ENCODE data around the gene HNRNPUL1.

DNA sequence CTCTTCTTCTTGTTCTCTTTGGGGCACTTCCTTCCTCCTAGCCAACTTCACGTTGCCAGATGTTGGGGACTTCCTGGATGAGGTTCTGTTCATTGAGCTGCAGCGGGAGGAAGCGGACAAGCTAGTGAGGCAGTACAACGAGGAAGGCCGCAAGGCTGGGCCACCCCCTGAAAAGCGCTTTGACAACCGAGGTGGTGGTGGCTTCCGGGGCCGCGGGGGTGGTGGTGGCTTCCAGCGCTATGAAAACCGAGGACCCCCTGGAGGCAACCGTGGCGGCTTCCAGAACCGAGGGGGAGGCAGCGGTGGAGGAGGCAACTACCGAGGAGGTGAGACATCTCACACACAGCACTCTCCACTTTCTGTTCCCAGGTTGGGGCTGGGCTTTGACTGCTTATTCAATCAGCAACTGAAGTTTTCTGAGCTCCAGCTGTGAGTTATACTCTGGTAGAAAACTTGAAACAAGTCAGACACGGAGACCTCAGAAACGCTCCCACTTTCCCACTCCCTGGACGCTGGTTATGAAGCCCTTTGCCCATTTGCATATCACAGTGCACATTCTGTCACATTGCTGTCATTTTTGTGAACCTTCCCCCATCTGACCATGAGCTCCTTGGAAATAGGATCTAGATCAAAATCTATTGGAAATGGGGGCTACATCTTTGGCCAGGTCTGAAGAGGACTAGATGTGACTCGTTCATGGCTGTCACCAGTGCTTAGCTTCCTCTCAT is 38.6 kb downstream of the HNRNPUL1 start:
- TF ChIP-seq, protein P1, sequence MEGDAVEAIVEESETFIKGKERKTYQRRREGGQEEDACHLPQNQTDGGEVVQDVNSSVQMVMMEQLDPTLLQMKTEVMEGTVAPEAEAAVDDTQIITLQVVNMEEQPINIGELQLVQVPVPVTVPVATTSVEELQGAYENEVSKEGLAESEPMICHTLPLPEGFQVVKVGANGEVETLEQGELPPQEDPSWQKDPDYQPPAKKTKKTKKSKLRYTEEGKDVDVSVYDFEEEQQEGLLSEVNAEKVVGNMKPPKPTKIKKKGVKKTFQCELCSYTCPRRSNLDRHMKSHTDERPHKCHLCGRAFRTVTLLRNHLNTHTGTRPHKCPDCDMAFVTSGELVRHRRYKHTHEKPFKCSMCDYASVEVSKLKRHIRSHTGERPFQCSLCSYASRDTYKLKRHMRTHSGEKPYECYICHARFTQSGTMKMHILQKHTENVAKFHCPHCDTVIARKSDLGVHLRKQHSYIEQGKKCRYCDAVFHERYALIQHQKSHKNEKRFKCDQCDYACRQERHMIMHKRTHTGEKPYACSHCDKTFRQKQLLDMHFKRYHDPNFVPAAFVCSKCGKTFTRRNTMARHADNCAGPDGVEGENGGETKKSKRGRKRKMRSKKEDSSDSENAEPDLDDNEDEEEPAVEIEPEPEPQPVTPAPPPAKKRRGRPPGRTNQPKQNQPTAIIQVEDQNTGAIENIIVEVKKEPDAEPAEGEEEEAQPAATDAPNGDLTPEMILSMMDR (IDR thresholded peaks at IDR 0.05) = no peak
- no peak for TF ChIP-seq EZH2phosphoT487 (IDR thresholded peaks at IDR 0.05)
